Pons (tissue), 1 donor: ENCODE results near the gene MRNIP.
"Not testable (repeated sequence)": the region's sequence is repeated elsewhere in the genome, so short reads cannot be mapped to it uniquely, and the experiment has no call there.

Experiments
- DNase-seq: peaks from one replicate; pipeline ENCODE4 v3.0.0-alpha.2; 2016; ENCODE audit warnings: low spot score

The MRNIP gene

GRCh38 chr5:179839328-179840256 lies 19.0 kb downstream of the MRNIP start:
- DNase-seq, result no peak

- no peak for DNase-seq
Measured at GRCh38 chr5:179837076-179838011, 21.3 kb downstream of the MRNIP start.

- DNase-seq, result no peak
Measured at GRCh38 chr5:179836225-179837019, 22.2 kb downstream of the MRNIP start.

GRCh38 chr5:179834871-179835270 lies 23.7 kb downstream of the MRNIP start:
- DNase-seq, result not testable (repeated sequence)

GRCh38 chr5:179834120-179834519 lies 24.5 kb downstream of the MRNIP start:
- DNase-seq, result no peak

GRCh38 chr5:179833709-179834070 lies 24.9 kb downstream of the MRNIP start:
- no peak for DNase-seq

- DNase-seq, result no peak
Measured at GRCh38 chr5:179833056-179833708, 25.4 kb downstream of the MRNIP start.

- no peak for DNase-seq
Measured at GRCh38 chr5:179832039-179832745, 26.4 kb downstream of the MRNIP start.

- DNase-seq, result no peak
Measured at GRCh38 chr5:179830818-179831468, 27.7 kb downstream of the MRNIP start.

- DNase-seq, result no peak
Measured at GRCh38 chr5:179829732-179830435, 28.7 kb downstream of the MRNIP start.

GRCh38 chr5:179828756-179829421 lies 29.7 kb downstream of the MRNIP start:
- DNase-seq, result no peak

- no peak for DNase-seq
Measured at GRCh38 chr5:179827680-179828079, 30.9 kb downstream of the MRNIP start.

GRCh38 chr5:179825655-179826182 lies 32.9 kb downstream of the MRNIP start:
- no peak for DNase-seq

GRCh38 chr5:179824745-179825112 lies 33.9 kb downstream of the MRNIP start:
- DNase-seq, result no peak

- no peak for DNase-seq
Measured at GRCh38 chr5:179823937-179824744, 34.5 kb downstream of the MRNIP start.

- no peak for DNase-seq
Measured at GRCh38 chr5:179822444-179822990, 36.1 kb downstream of the MRNIP start.

GRCh38 chr5:179822059-179822432 lies 36.6 kb downstream of the MRNIP start:
- no peak for DNase-seq
